Testis (tissue), 3 donors: ENCODE measurements around the gene CHST13. TPM values are rescaled to one million over a fixed set of nuclear protein-coding genes. Genes with fewer than 3 reads are reported as not detected.

ENCODE experiments used
- DNase-seq: peaks from one replicate; pipeline ENCODE4 v3.0.0-alpha.2; 2019
- H3K27ac ChIP-seq, 2 donors: fragments of 200-600 bp; sonication (generic); one replicate each; pipeline ENCODE4 v1.5.1; 2019
- H3K27me3 ChIP-seq: fragments of 200-600 bp; sonication (generic); one replicate; pipeline ENCODE4 v1.5.1; 2019
- H3K36me3 ChIP-seq: fragments of 200-600 bp; sonication (generic); one replicate; pipeline ENCODE4 v1.5.1; 2017; ENCODE audit warnings: low read depth; ENCODE audit errors: missing control alignments
- H3K4me1 ChIP-seq: fragments of 200-600 bp; sonication (generic); one replicate; pipeline ENCODE4 v1.5.1; 2019
- H3K4me3 ChIP-seq, 2 donors: fragments of 200-600 bp; sonication (generic); one replicate each; pipeline ENCODE4 v1.5.1; 2017 to 2019
- H3K9me3 ChIP-seq: fragments of 200-600 bp; sonication (generic); one replicate; pipeline ENCODE4 v1.5.1; 2017
- CTCF ChIP-seq, 3 experiments: fragments of 450-650 bp in 2 of 3; fragments of 200-600 bp in 1 of 3; sonication (generic) in 1 of 3; IDR thresholded peaks; one replicate each; pipeline ENCODE4 v1.5.1; 2016 to 2019; ENCODE audit warnings: antibody characterized with exemption in 3 of 3, mild to moderate bottlenecking in 2 of 3, moderate library complexity in 1 of 3
- POLR2A ChIP-seq: fragments of 450-650 bp; IDR thresholded peaks from one replicate; pipeline ENCODE4 v1.6.1; 2017; ENCODE audit warnings: antibody characterized with exemption, mild to moderate bottlenecking, moderate library complexity
- WGBS, 2 donors: methylation state at CpG; one replicate each; pipeline ENCODE4 v1.1.5; 2018; 5-methylcytosine and 5-hydroxymethylcytosine counted together
- intact Hi-C: fragments of 100-400 bp; cut with DNase I; formaldehyde crosslinking; loops from one replicate; pipeline ENCODE4 v1.15.1; 2023; ENCODE audit warnings: low total_unique reads
- polyA plus RNA-seq: library from polyadenylated mRNA; stranded (reverse); fragments of 350-450 nt; fragmentation: Illumina TruSeq; extraction: RNeasy Lipid Tissue Mini Kit (QIAGEN cat#74804); gene quantifications from one replicate; pipeline ENCODE4 v1.2.3, GENCODE V29; 2014; ENCODE audit warnings: low read depth, low replicate concordance; ENCODE audit not compliant: insufficient read depth
- total RNA-seq, 2 donors: library from RNA; depleted of rRNA; stranded (reverse); fragments of >200 nt; gene quantifications; one replicate each; pipeline ENCODE4 v1.2.3, GENCODE V29; 2016

Gene CHST13
- total and polyA plus RNA-seq, 3 donors from 2014 or later, result 13.3 to 21.7 (median 21.4) TPM

DNA sequence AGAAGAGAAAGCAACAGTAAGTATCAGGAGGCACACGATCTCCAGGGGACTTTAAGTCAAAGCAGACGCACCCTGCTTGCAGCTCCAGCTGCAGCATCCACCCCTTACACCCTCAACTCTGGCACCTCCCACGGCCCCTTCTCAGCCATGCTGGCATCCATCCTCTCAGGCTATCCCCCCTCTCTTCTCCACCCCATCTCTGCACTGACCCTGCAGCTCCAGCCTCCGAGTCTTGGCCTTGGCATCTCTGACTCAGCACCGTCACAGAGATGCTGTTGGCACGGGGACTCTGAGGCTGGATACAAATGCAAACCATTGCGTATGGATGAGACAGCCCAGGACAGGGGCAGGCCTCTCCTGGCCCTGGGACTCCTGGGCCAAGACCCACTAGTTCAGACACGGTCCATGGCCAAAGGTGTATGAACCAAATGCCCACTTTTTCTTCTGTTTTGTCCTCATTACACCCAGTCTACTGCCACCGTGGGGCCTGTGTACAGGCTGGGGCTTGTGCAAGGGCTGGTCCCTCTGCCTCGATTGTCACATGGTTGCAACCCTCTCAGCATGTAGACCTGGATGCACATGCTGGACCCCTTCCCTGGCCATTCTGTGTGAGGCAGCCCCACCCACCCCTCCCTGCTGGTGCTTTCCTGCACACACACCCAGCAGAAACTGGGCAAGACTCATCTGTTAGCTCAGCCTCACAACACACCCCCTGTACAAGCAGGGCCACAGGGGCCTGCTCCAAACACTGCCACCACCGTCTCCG, 29.6 kb upstream of the CHST13 start:
- Histone ChIP-seq H3K27me3 (no peaks in the 10 kb centered on the region), H3K4me1 (no peaks in the 10 kb centered on the region), H3K36me3 (no peaks in the 10 kb centered on the region), H3K4me3 (no peak overlapping the region), H3K9me3 (no peaks in the 10 kb centered on the region), H3K27ac (no peak overlapping the region)
- intact Hi-C loops, result no loop called here
- WGBS, 2 donors, result 66 to 70% methylated on average over 12 of the region's 12 CpGs
- no peak for TF ChIP-seq POLR2A
- TF ChIP-seq CTCF (IDR thresholded peaks at IDR 0.05), result no peak
- no peak for DNase-seq

- WGBS, 2 donors, result 95 to 99% methylated on average over 6 of the region's 6 CpGs
- no peak for TF ChIP-seq CTCF (IDR thresholded peaks at IDR 0.05)
- Histone ChIP-seq H3K9me3 (no peaks in the 10 kb centered on the region), H3K4me3 (no peak overlapping the region), H3K27ac (no peak overlapping the region), H3K27me3 (no peaks in the 10 kb centered on the region), H3K4me1 (no peaks in the 10 kb centered on the region), H3K36me3 (no peaks in the 10 kb centered on the region)
- no peak for DNase-seq
- intact Hi-C loops, result no loop called here
These were observed 29.1 kb upstream of the CHST13 start for GRCh38 chr3:126494970-126495230.

DNA sequence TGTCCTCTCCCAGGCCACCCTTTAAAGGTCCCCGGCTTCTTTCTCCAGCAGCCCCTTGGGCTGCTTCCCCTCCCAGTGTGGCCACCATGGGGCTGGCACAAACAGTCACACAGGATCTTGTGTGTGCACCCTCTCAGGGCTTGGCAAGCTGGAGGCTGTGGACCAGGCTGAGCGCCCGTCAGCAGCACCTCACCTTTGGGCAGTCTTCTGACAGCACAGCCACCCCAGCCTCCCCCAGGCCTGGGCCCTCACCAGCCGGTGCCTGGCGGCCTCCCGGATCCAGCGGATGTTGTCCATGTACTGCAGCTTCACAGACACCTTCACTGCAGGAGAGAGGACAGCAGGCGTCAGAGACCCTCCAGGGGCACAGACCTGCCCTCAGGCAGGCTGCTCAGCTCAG, 28.2 kb upstream of the CHST13 start:
- Histone ChIP-seq H3K36me3 (no peaks in the 10 kb centered on the region), H3K27me3 (no peaks in the 10 kb centered on the region), H3K27ac (no peak overlapping the region), H3K4me3 (no peak overlapping the region), H3K4me1 (no peaks in the 10 kb centered on the region), H3K9me3 (no peaks in the 10 kb centered on the region)
- WGBS, 2 donors, result 97 to 100% methylated on average over 1 to 8 of the region's 8 CpGs
- DNase-seq, result no peak
- TF ChIP-seq POLR2A (no peak), CTCF (IDR thresholded peaks at IDR 0.05) (no peak)
- intact Hi-C loops, result no loop called here

GRCh38 chr3:126496894-126497850, 26.8 kb upstream of the CHST13 start:
- Histone ChIP-seq H3K4me3 (no peak overlapping the region), H3K4me1 (no peaks in the 10 kb centered on the region), H3K27ac (no peak overlapping the region), H3K9me3 (no peaks in the 10 kb centered on the region), H3K27me3 (no peaks in the 10 kb centered on the region), H3K36me3 (no peaks in the 10 kb centered on the region)
- TF ChIP-seq CTCF (IDR thresholded peaks at IDR 0.05) (no peak), POLR2A (no peak)
- no peak for DNase-seq
- 81 to 82% methylated on average over 14 to 21 of the region's 21 CpGs for WGBS, 2 donors
- intact Hi-C loops, result no loop called here
